H1 (cell line): Measurements from ENCODE around the gene PARD6B. TPM values are rescaled to one million over a fixed set of nuclear protein-coding genes. Genes with fewer than 3 reads are reported as not detected.

Experiments used
- CTCF ChIA-PET: fragments of 300-600 bp; sonication (Branson Sonifier 250); formaldehyde crosslinking; loops from one replicate; lab custom pipeline; 2021; ENCODE audit not compliant: partially characterized antibody; lab: Charles Lee
- POLR2A ChIA-PET: fragments of 300-600 bp; sonication (Branson Sonifier 250); formaldehyde crosslinking; loops from one replicate; lab custom pipeline; 2021; ENCODE audit warnings: inconsistent platforms; ENCODE audit not compliant: partially characterized antibody; lab: Charles Lee
- DNase-seq, 2 experiments: peaks; one replicate each; pipeline versions ENCODE4 v3.0.0 to v3.0.0-alpha.2; 2010 to 2022; ENCODE audit warnings: low spot score in 2 of 2, low read depth in 1 of 2, mixed read lengths in 1 of 2
- FAIRE-seq: peaks from 2 replicates; lab custom pipeline; 2011; peaks lifted over from hg19 to GRCh38; lab: Jason Lieb, UNC
- H2AFZ ChIP-seq: 2 replicates; pipeline ENCODE4 v1.8.1; 2012; ENCODE audit warnings: low read length, inconsistent platforms
- H2AK5ac ChIP-seq: 2 replicates; pipeline ENCODE4 v1.6.1; 2013; ENCODE audit warnings: low read depth, low read length
- H2BK120ac ChIP-seq: replicated peaks from 2 replicates; pipeline ENCODE3; 2013; ENCODE audit warnings: low read depth, low read length, inconsistent platforms
- H2BK12ac ChIP-seq: 2 replicates; pipeline ENCODE4 v1.6.1; 2013; ENCODE audit warnings: low read depth, low read length
- H2BK15ac ChIP-seq: 2 replicates; pipeline ENCODE4 v1.6.1; 2013; ENCODE audit warnings: low read length
- H2BK20ac ChIP-seq: 2 replicates; pipeline ENCODE4 v1.6.1; 2013; ENCODE audit warnings: low read length
- H2BK5ac ChIP-seq: 2 replicates; pipeline ENCODE4 v1.6.1; 2013; ENCODE audit warnings: low read depth, low read length
- H3K14ac ChIP-seq: 2 replicates; pipeline ENCODE4 v1.6.1; 2013; ENCODE audit warnings: inconsistent platforms; ENCODE audit not compliant: insufficient read length
- H3K18ac ChIP-seq: 2 replicates; pipeline ENCODE4 v1.6.1; 2013; ENCODE audit warnings: low read length; ENCODE audit errors: extremely low read depth
- H3K23ac ChIP-seq: 2 replicates; pipeline ENCODE4 v1.6.1; 2013; ENCODE audit warnings: inconsistent platforms; ENCODE audit not compliant: insufficient read length
- H3K23me2 ChIP-seq: 2 replicates; pipeline ENCODE4 v1.6.1; 2013; ENCODE audit warnings: low read depth, low read length
- H3K27ac ChIP-seq: 2 replicates; pipeline ENCODE4 v1.6.1; 2011; ENCODE audit warnings: low read depth, low read length, inconsistent platforms
- H3K27me3 ChIP-seq, 4 experiments: replicated peaks in 1 of 4; 1 replicate in 1 of 4; 2 replicates in 3 of 4; pipeline versions ENCODE4 v1.6.1 to v1.8.1; 2011 to 2013; ENCODE audit warnings: low read length in 3 of 4, mild to moderate bottlenecking in 3 of 4, inconsistent platforms in 2 of 4, mixed read lengths in 2 of 4, moderate library complexity in 1 of 4; ENCODE audit not compliant: control insufficient read depth in 3 of 4, insufficient read depth in 3 of 4; ENCODE audit errors: extremely low read depth in 1 of 4
- H3K36me3 ChIP-seq, 4 experiments: 2 replicates each; pipeline versions ENCODE4 v1.6.1 to v1.8.1; 2011 to 2013; ENCODE audit warnings: mild to moderate bottlenecking in 4 of 4, low read length in 3 of 4, moderate library complexity in 2 of 4, control low read depth in 1 of 4, inconsistent platforms in 1 of 4; ENCODE audit not compliant: insufficient read depth in 4 of 4, control insufficient read depth in 2 of 4
- H3K4ac ChIP-seq: replicated peaks from 2 replicates; pipeline ENCODE3; 2013; ENCODE audit warnings: low read length, low read depth, mixed read lengths, inconsistent platforms; ENCODE audit not compliant: insufficient read length
- H3K4me1 ChIP-seq, 4 experiments: replicated peaks in 1 of 4; 1 replicate in 1 of 4; 2 replicates in 3 of 4; pipeline versions ENCODE4 v1.6.1 to v1.8.1; 2011 to 2013; ENCODE audit warnings: low read length in 3 of 4, inconsistent platforms in 2 of 4, mixed read lengths in 1 of 4; ENCODE audit not compliant: insufficient read depth in 4 of 4, control insufficient read depth in 3 of 4
- H3K4me2 ChIP-seq, 2 experiments: 2 replicates each; pipeline versions ENCODE4 v1.6.1 to v1.8.1; 2011 to 2013; ENCODE audit warnings: low read depth in 2 of 2, low read length in 2 of 2, control low read depth in 1 of 2, inconsistent platforms in 1 of 2, mild to moderate bottlenecking in 1 of 2; ENCODE audit not compliant: insufficient read depth in 1 of 2
- H3K4me3 ChIP-seq, 4 experiments: fragments of 200-600, 300-600 bp in 1 of 4; sonication (generic), shearing (Covaris generic), sonication (Bioruptor Twin) in 1 of 4; 2 replicates each; pipeline versions ENCODE4 v1.5.1 to v1.8.1; 2011 to 2016; ENCODE audit warnings: low read length in 4 of 4, low read depth in 3 of 4, control low read depth in 2 of 4, inconsistent platforms in 2 of 4, mild to moderate bottlenecking in 2 of 4, mixed read lengths in 1 of 4, moderate library complexity in 1 of 4; ENCODE audit not compliant: insufficient read depth in 2 of 4; ENCODE audit errors: extremely low read depth in 1 of 4
- H3K56ac ChIP-seq: replicated peaks from 2 replicates; pipeline ENCODE3; 2013; ENCODE audit warnings: low read depth, mild to moderate bottlenecking, mixed read lengths, low read length, inconsistent platforms; ENCODE audit not compliant: insufficient read length
- H3K79me1 ChIP-seq: 2 replicates; pipeline ENCODE4 v1.6.1; 2013; ENCODE audit warnings: low read depth, low read length, control low read depth
- H3K79me2 ChIP-seq, 2 experiments: 2 replicates each; pipeline versions ENCODE4 v1.6.1 to v1.8.1; 2012 to 2013; ENCODE audit warnings: low read length in 2 of 2, mild to moderate bottlenecking in 2 of 2, inconsistent platforms in 1 of 2; ENCODE audit not compliant: insufficient read depth in 2 of 2, control insufficient read depth in 1 of 2
- H3K9ac ChIP-seq, 4 experiments: replicated peaks in 1 of 4; 1 replicate in 1 of 4; 2 replicates in 3 of 4; pipeline versions ENCODE4 v1.6.1 to v1.8.1; 2011 to 2013; ENCODE audit warnings: low read depth in 3 of 4, low read length in 3 of 4, control low read depth in 2 of 4, mild to moderate bottlenecking in 2 of 4, moderate library complexity in 2 of 4, inconsistent platforms in 1 of 4; ENCODE audit errors: extremely low read depth in 1 of 4
- H3K9me3 ChIP-seq, 2 experiments: 2 replicates each; pipeline versions ENCODE4 v1.6.1 to v1.8.1; 2012 to 2013; ENCODE audit warnings: mild to moderate bottlenecking in 2 of 2, moderate library complexity in 2 of 2, control low read depth in 1 of 2, inconsistent platforms in 1 of 2, low read depth in 1 of 2, low read length in 1 of 2, mixed read lengths in 1 of 2; ENCODE audit not compliant: insufficient read depth in 2 of 2
- H4K20me1 ChIP-seq, 2 experiments: replicated peaks in 1 of 2; 2 replicates each; pipeline versions ENCODE3 to v1.8.1; 2011 to 2013; ENCODE audit warnings: inconsistent platforms in 2 of 2, low read length in 2 of 2, mild to moderate bottlenecking in 1 of 2; ENCODE audit not compliant: insufficient read depth in 2 of 2, control insufficient read depth in 1 of 2
- H4K5ac ChIP-seq: 2 replicates; pipeline ENCODE4 v1.6.1; 2013; ENCODE audit warnings: low read length, low read depth, mixed read lengths, inconsistent platforms; ENCODE audit not compliant: insufficient read length
- H4K8ac ChIP-seq: 2 replicates; pipeline ENCODE4 v1.8.0; 2013; ENCODE audit warnings: mild to moderate bottlenecking, moderate library complexity, low read length, inconsistent platforms; ENCODE audit not compliant: insufficient read depth; ENCODE audit errors: extremely low read depth
- H4K91ac ChIP-seq: replicated peaks from 2 replicates; pipeline ENCODE3; 2013; ENCODE audit warnings: low read length, mixed read lengths, inconsistent platforms; ENCODE audit not compliant: insufficient read length
- ASH2L ChIP-seq: fragments of 200-600, 300-600 bp; sonication (generic); IDR thresholded peaks from one replicate; pipeline ENCODE4 v1.7.1; 2017; ENCODE audit warnings: low read length
- BRCA1 ChIP-seq: IDR thresholded peaks from 2 replicates; pipeline ENCODE4 v1.6.1; 2012; ENCODE audit warnings: low read depth, low read length, improper control_type of control experiment
- CHD2 ChIP-seq: IDR thresholded peaks from 2 replicates; pipeline ENCODE4 v1.6.1; 2012; ENCODE audit warnings: low read length, improper control_type of control experiment
- CREB1 ChIP-seq: IDR thresholded peaks from 2 replicates; pipeline ENCODE4 v1.6.1; 2012; ENCODE audit warnings: inconsistent platforms
- GTF2F1 ChIP-seq: IDR thresholded peaks from 2 replicates; pipeline ENCODE4 v1.6.1; 2012; ENCODE audit warnings: low read depth, low read length, improper control_type of control experiment, borderline replicate concordance
- HDAC2 ChIP-seq, 2 experiments: fragments of 300-600 bp in 1 of 2; sonication (generic) in 1 of 2; IDR thresholded peaks; 2 replicates each; pipeline ENCODE4 v1.6.1; 2011 to 2012; ENCODE audit warnings: low read depth in 2 of 2, low read length in 2 of 2, mild to moderate bottlenecking in 2 of 2, moderate library complexity in 2 of 2, borderline replicate concordance in 1 of 2, inconsistent platforms in 1 of 2
- HDAC6 ChIP-seq: IDR thresholded peaks from one replicate; pipeline ENCODE4 v1.7.1; 2012; ENCODE audit warnings: low read depth, mild to moderate bottlenecking, inconsistent platforms, low read length, moderate library complexity
- JUND ChIP-seq: IDR thresholded peaks from 2 replicates; pipeline ENCODE4 v1.6.1; 2011; ENCODE audit warnings: mild to moderate bottlenecking, improper control_type of control experiment, low read length
- KDM4A ChIP-seq: IDR thresholded peaks from one replicate; pipeline ENCODE4 v1.7.1; 2012; ENCODE audit warnings: low read depth, mild to moderate bottlenecking, moderate library complexity, low read length, inconsistent platforms; ENCODE audit not compliant: severe bottlenecking
- POU5F1 ChIP-seq: IDR thresholded peaks from 2 replicates; pipeline ENCODE4 v1.6.1; 2011; ENCODE audit warnings: low read depth, mild to moderate bottlenecking, low read length, moderate library complexity
- RAD21 ChIP-seq, 2 experiments: IDR thresholded peaks in 1 of 2; conservative IDR thresholded peaks in 1 of 2; 2 replicates each; pipeline ENCODE4 v1.6.1; 2011; ENCODE audit warnings: low read depth in 2 of 2, low read length in 2 of 2, improper control_type of control experiment in 1 of 2, inconsistent platforms in 1 of 2, mild to moderate bottlenecking in 1 of 2, moderate library complexity in 1 of 2
- RFX5 ChIP-seq: IDR thresholded peaks from 2 replicates; pipeline ENCODE4 v1.6.1; 2011; ENCODE audit warnings: low read depth, low read length, improper control_type of control experiment, borderline replicate concordance
- WGBS, 2 experiments: shearing (Covaris generic) in 1 of 2; methylation state at CpG; one replicate each; pipeline versions ENCODE4 v1.1.6 to v1.1.7; 2013 to 2015; ENCODE audit warnings: low lambda C conversion rate in 2 of 2, mixed read lengths in 2 of 2, inconsistent platforms in 1 of 2, low coverage in 1 of 2, missing lambda C conversion rate in 1 of 2; ENCODE audit not compliant: insufficient replicate concordance in 2 of 2, insufficient coverage in 1 of 2, insufficient read length in 1 of 2; ENCODE audit errors: extremely low coverage in 1 of 2, missing lambda C conversion rate in 1 of 2; 5-methylcytosine and 5-hydroxymethylcytosine counted together
- polyA plus RNA-seq, 7 experiments: library from polyadenylated mRNA; depleted of rRNA in 3 of 7; stranded (reverse) in 5 of 7; unstranded in 2 of 7; fragments of >200 nt in 5 of 7; fragments of 200-250 nt in 2 of 7; gene quantifications; 1 replicate in 5 of 7; 2 replicates in 1 of 7; 4 replicates in 1 of 7; pipeline versions ENCODE4 v1.2.1 to v1.2.3, GENCODE V29; 2011 to 2013; ENCODE audit warnings: missing spikeins in 2 of 7, mixed read lengths in 2 of 7
- total RNA-seq: library from RNA; stranded (reverse); fragmentation: NEBNext Ultra II Directional; extraction: Animal tissue kit (Norgen Biotek cat#: 25700); gene quantifications from 2 replicates; pipeline ENCODE4 v1.2.1, GENCODE V29; 2021

The PARD6B gene
- total and polyA plus RNA-seq, 2 of the 8 experiments (the other 6 are each of a cell fraction or from before 2014, with no cell fraction given): 5.2 to 34.1 TPM

DNA sequence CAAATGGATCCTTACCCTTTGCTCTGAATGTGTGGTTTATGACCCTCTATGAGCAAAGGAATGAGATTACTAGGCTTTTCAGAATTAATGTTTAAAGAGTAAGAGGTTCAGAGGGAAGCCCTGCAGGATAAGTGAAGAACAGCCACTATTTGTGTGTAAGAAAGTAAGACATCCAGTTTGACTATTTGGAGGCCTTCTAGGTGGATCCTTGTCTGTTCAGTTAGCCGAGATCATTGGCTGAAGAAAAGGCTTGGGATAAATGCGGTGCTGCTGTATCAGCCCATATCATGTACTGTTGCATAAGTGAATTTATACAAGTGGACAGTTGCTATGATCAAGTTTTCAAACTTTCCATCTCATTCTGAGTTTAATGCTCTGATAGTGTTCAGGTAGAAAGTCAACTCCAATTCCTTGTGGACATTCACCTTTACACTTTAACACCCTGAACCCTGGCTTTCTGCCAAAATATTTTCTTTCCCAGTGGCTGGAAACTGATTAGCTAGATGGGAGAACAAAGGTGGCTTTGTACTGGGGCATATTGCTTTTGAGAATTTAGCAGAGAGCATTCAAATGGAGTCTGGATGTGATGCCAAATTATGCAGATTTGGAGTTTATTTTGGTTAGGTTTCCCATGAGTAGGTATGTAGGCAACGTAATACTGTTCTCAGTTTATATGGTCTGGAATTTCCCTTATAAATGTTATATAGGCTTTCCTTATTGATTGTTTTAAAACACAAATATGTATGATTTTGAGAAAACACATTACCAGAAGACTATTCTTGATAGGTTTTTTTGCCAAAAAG lies 15.0 kb downstream of the PARD6B start:
- Histone ChIP-seq H3K79me2 (peaks cover 0 to 36% of the 10 kb centered on the region in 2 experiments; a peak in 2 of 4 replicates), H2AK5ac (no peak overlapping the region), H3K14ac (no peak overlapping the region), H3K36me3 (peaks cover 0 to 24% (median 10%) of the 10 kb centered on the region in 4 experiments; a peak in 6 of 8 replicates), H3K18ac (no peak overlapping the region), H2AFZ (no peak overlapping the region), H4K8ac (no peak overlapping the region), H3K9ac (no peak overlapping the region), H3K4me1 (peaks cover 0 to 3% (median 1%) of the 10 kb centered on the region in 4 experiments; a peak in 2 of 7 replicates), H2BK120ac (no peak overlapping the region), H3K4me3 (no peak overlapping the region), H2BK12ac (no peak overlapping the region), H3K9me3 (no peaks in the 10 kb centered on the region), H2BK15ac (no peak overlapping the region), H3K4ac (no peak overlapping the region), H2BK5ac (no peak overlapping the region), H4K20me1 (peaks cover 0 to 5% of the 10 kb centered on the region in 2 experiments), H3K23me2 (0 out of 2 replicates have a peak, but pooled peaks cover 1% of the 10 kb centered on the region), H3K4me2 (no peak overlapping the region), H4K5ac (no peak overlapping the region), H4K91ac (no peak overlapping the region), H2BK20ac (no peak overlapping the region), H3K27me3 (no peaks in the 10 kb centered on the region), H3K23ac (no peak overlapping the region), H3K56ac (no peak overlapping the region), H3K27ac (no peak overlapping the region), H3K79me1 (no peaks in the 10 kb centered on the region; the same call in 1 of the 2 replicates)
- POLR2A ChIA-PET: interaction anchor here (0.9 to 1.7 kb wide), 4 partner anchors 9 to 104 kb away, joined by 3 to 6 read pairs (median 4); partner anchors contain the start of gene PARD6B
- DNase-seq (no peak), FAIRE-seq (no peak)
- 86% methylated on average over 3 of the region's 3 CpGs; no CpG with 5 or more reads in 1 of the 2 experiments for WGBS, 2 experiments
- CTCF ChIA-PET: interaction anchor here (0.9 to 9.5 kb wide), 9 partner anchors 9 to 143 kb away, joined by 3 to 92 read pairs (median 3); partner anchors contain the start of gene BCAS4
- TF ChIP-seq ASH2L: no peak
- no peak for TF ChIP-seq CREB1
- TF ChIP-seq RAD21 (IDR thresholded peaks at IDR 0.05 in 1 of 2, conservative IDR thresholded peaks at IDR 0.05 in 1 of 2; ENCODE audit: low read depth in 2 of 2, low read length in 2 of 2): no peak
- TF ChIP-seq RFX5: no peak
- TF ChIP-seq BRCA1: no peak
- no peak for TF ChIP-seq CHD2
- no peak for TF ChIP-seq KDM4A
- TF ChIP-seq POU5F1: no peak
- TF ChIP-seq HDAC6: no peak
- no peak for TF ChIP-seq JUND
- no peak for TF ChIP-seq GTF2F1
- TF ChIP-seq HDAC2 (IDR thresholded peaks at IDR 0.05; ENCODE audit: borderline replicate concordance in 1 of 2, low read depth in 2 of 2, low read length in 2 of 2): no peak
